Endothelial cell of umbilical vein (primary cell): ENCODE results near the gene KRTAP5-1. TPM values are rescaled to one million over a fixed set of nuclear protein-coding genes. Genes with fewer than 3 reads are reported as not detected.

Experiments used
- BruUV-seq: library from RNA; stranded (reverse); fragments of 400-500 nt; replicated peaks from 2 replicates; lab custom pipeline; 2021; lab: Mats Ljungman, UMichigan
- CTCF ChIA-PET: fragments of 300-600, 350-600 bp; sonication (Branson Sonifier 250); formaldehyde crosslinking; loops from one replicate; lab custom pipeline; 2021; ENCODE audit warnings: antibody characterized with exemption, inconsistent platforms; lab: Charles Lee
- POLR2A ChIA-PET: fragments of 300-600, 350-600 bp; sonication (Branson Sonifier 250); formaldehyde crosslinking; loops from one replicate; lab custom pipeline; 2021; ENCODE audit warnings: antibody characterized with exemption, inconsistent platforms; lab: Charles Lee
- DNase-seq: peaks from one replicate; pipeline ENCODE4 v3.0.0-alpha.2; 2011; ENCODE audit warnings: low read depth, low spot score
- FAIRE-seq: peaks from 2 replicates; lab custom pipeline; 2011; peaks lifted over from hg19 to GRCh38; lab: Jason Lieb, UNC
- H2AFZ ChIP-seq: 2 replicates; pipeline ENCODE4 v1.6.0; 2012; ENCODE audit warnings: low read depth, low read length, control low read depth, inconsistent platforms
- H3K27ac ChIP-seq: 2 replicates; pipeline ENCODE4 v1.5.1; 2011; ENCODE audit warnings: low read depth, mild to moderate bottlenecking, control low read depth, low read length, moderate library complexity; ENCODE audit not compliant: insufficient read depth
- H3K27me3 ChIP-seq, 2 experiments: 2 replicates each; pipeline versions ENCODE4 v1.6.0 to v1.6.1; 2011; ENCODE audit warnings: low read length in 2 of 2, mixed read lengths in 1 of 2; ENCODE audit not compliant: control insufficient read depth in 2 of 2, insufficient read depth in 2 of 2
- H3K36me3 ChIP-seq, 2 experiments: 2 replicates in 1 of 2; 3 replicates in 1 of 2; pipeline ENCODE4 v1.5.1; 2011; ENCODE audit warnings: low read length in 2 of 2, mild to moderate bottlenecking in 1 of 2, moderate library complexity in 1 of 2; ENCODE audit not compliant: control insufficient read depth in 2 of 2, insufficient read depth in 2 of 2; ENCODE audit errors: extremely low read depth in 1 of 2
- H3K4me1 ChIP-seq: 3 replicates; pipeline ENCODE4 v1.5.1; 2011; ENCODE audit warnings: mild to moderate bottlenecking, low read length; ENCODE audit not compliant: control insufficient read depth, insufficient read depth; ENCODE audit errors: extremely low read depth
- H3K4me2 ChIP-seq: 2 replicates; pipeline ENCODE4 v1.6.1; 2011; ENCODE audit warnings: low read length, control low read depth, mixed read lengths; ENCODE audit not compliant: insufficient read depth
- H3K4me3 ChIP-seq, 3 experiments: fragments of 200-600 bp in 1 of 3; sonication (generic), shearing (Covaris generic) in 1 of 3; replicated peaks in 1 of 3; 2 replicates each; pipeline ENCODE4 v1.5.1; 2011 to 2016; ENCODE audit warnings: control low read depth in 3 of 3, low read length in 3 of 3, mild to moderate bottlenecking in 2 of 3, inconsistent platforms in 1 of 3, low read depth in 1 of 3, moderate library complexity in 1 of 3; ENCODE audit not compliant: insufficient read depth in 1 of 3
- H3K79me2 ChIP-seq: 2 replicates; pipeline ENCODE4 v1.6.0; 2012; ENCODE audit warnings: low read length, inconsistent platforms; ENCODE audit not compliant: control insufficient read depth, insufficient read depth
- H3K9ac ChIP-seq: replicated peaks from 2 replicates; pipeline ENCODE3; 2011; ENCODE audit warnings: low read length, control low read depth; ENCODE audit not compliant: insufficient read depth; ENCODE audit errors: extremely low read depth
- H3K9me1 ChIP-seq: replicated peaks from 3 replicates; pipeline ENCODE4 v1.6.0; 2011; ENCODE audit warnings: mild to moderate bottlenecking, low read length; ENCODE audit not compliant: control insufficient read depth, insufficient read depth; ENCODE audit errors: extremely low read depth
- H3K9me3 ChIP-seq: replicated peaks from 2 replicates; pipeline ENCODE4 v1.5.1; 2012; ENCODE audit warnings: low read length, inconsistent platforms; ENCODE audit not compliant: control insufficient read depth, insufficient read depth
- H4K20me1 ChIP-seq: replicated peaks from 2 replicates; pipeline ENCODE3; 2011; ENCODE audit warnings: mild to moderate bottlenecking, low read length; ENCODE audit not compliant: control insufficient read depth, insufficient read depth; ENCODE audit errors: extremely low read depth
- CTCF ChIP-seq, 2 donors: IDR thresholded peaks; 1 replicate in 1 of 2; 2 replicates in 1 of 2; pipeline ENCODE4 v1.5.1; 2011; ENCODE audit warnings: low read length in 2 of 2, mild to moderate bottlenecking in 2 of 2, moderate library complexity in 2 of 2, control low read depth in 1 of 2, inconsistent platforms in 1 of 2, low read depth in 1 of 2; ENCODE audit not compliant: insufficient read depth in 1 of 2; ENCODE audit errors: extremely low read depth in 1 of 2
- EZH2 ChIP-seq: IDR thresholded peaks from 2 replicates; pipeline ENCODE4 v1.6.1; 2012; ENCODE audit warnings: borderline replicate concordance, low read depth, mild to moderate bottlenecking, moderate library complexity, low read length, inconsistent platforms; ENCODE audit not compliant: severe bottlenecking
- FOS ChIP-seq: IDR thresholded peaks from 2 replicates; pipeline ENCODE4 v1.6.1; 2011; ENCODE audit warnings: mild to moderate bottlenecking, low read length, moderate library complexity, borderline replicate concordance; ENCODE audit not compliant: insufficient read depth
- GATA2 ChIP-seq: IDR thresholded peaks from 2 replicates; pipeline ENCODE4 v1.7.0; 2011; ENCODE audit warnings: low read depth, mild to moderate bottlenecking, moderate library complexity, mixed read lengths, low read length; ENCODE audit not compliant: insufficient read length, insufficient read depth
- JUN ChIP-seq: IDR thresholded peaks from 2 replicates; pipeline ENCODE4 v1.6.1; 2011; ENCODE audit warnings: borderline replicate concordance, low read depth; ENCODE audit not compliant: insufficient read length, insufficient read depth
- MYC ChIP-seq: IDR thresholded peaks from one replicate; pipeline ENCODE4 v1.6.1; 2011; ENCODE audit warnings: mild to moderate bottlenecking, low read depth, low read length
- POLR2A ChIP-seq: IDR thresholded peaks from 2 replicates; pipeline ENCODE4 v1.6.1; 2012; ENCODE audit warnings: low read depth, mild to moderate bottlenecking, control low read depth, low read length
- POLR2AphosphoS5 ChIP-seq: IDR thresholded peaks from 2 replicates; pipeline ENCODE4 v1.6.1; 2012; ENCODE audit warnings: low read depth, mild to moderate bottlenecking, control low read depth, low read length, moderate library complexity; ENCODE audit not compliant: insufficient read depth
- dilution Hi-C: fragments of 300-500 bp; cut with MboI; formaldehyde crosslinking; loops from one replicate; pipeline ENCODE4 v1.15.0; 2019; ENCODE audit warnings: low sequenced_read_pairs; ENCODE audit not compliant: extremely low pct_ligation_motif_present
- intact Hi-C: fragments of 100-400 bp; cut with micrococcal nuclease; formaldehyde crosslinking; loops from one replicate; pipeline ENCODE4 v1.10.0; 2022
- polyA plus RNA-seq, 4 experiments: library from polyadenylated mRNA; depleted of rRNA in 3 of 4; stranded (reverse) in 3 of 4; unstranded in 1 of 4; fragments of >200 nt; gene quantifications; 2 replicates each; pipeline versions ENCODE4 v1.2.1 to v1.2.3, GENCODE V29; 2011 to 2012; ENCODE audit warnings: missing spikeins in 1 of 4
- total RNA-seq: library from RNA; stranded (reverse); gene quantifications from 2 replicates; pipeline ENCODE4 v1.2.3, GENCODE V29; 2021
- TF ChIP-seq, protein P1 (sequence below): IDR thresholded peaks from 2 replicates; pipeline ENCODE4 v1.6.1; 2011; ENCODE audit not compliant: insufficient read depth, insufficient read length

The KRTAP5-1 gene
- total and polyA plus RNA-seq, 2 donors (not counting 3 experiments of a cell fraction or from before 2014, with no cell fraction given) = not detected

- Histone ChIP-seq H3K27ac (no peak overlapping the region), H3K9ac (no peak overlapping the region), H3K4me1 (no peaks in the 10 kb centered on the region), H3K4me3 (no peak overlapping the region), H2AFZ (no peak overlapping the region), H3K36me3 (peaks cover 0 to 3% of the 10 kb centered on the region in 2 experiments), H3K27me3 (no peaks in the 10 kb centered on the region), H3K4me2 (no peak overlapping the region), H3K9me3 (no peaks in the 10 kb centered on the region), H4K20me1 (no peaks in the 10 kb centered on the region), H3K79me2 (no peaks in the 10 kb centered on the region), H3K9me1 (no peaks in the 10 kb centered on the region)
- FAIRE-seq (no peak), DNase-seq (no peak)
- BruUV-seq = no TSS peak
- intact Hi-C loops (no loop called here), dilution Hi-C loops (no loop called here)
- POLR2A ChIA-PET = no interaction called here
- TF ChIP-seq EZH2 (no peak), MYC (no peak), CTCF (IDR thresholded peaks at IDR 0.05; ENCODE audit: extremely low read depth in 1 of 2, insufficient read depth in 1 of 2, low read depth in 1 of 2, low read length in 2 of 2) (no peak), JUN (no peak), FOS (no peak), POLR2A (no peak), GATA2 (no peak), POLR2AphosphoS5 (no peak)
- TF ChIP-seq, protein P1, sequence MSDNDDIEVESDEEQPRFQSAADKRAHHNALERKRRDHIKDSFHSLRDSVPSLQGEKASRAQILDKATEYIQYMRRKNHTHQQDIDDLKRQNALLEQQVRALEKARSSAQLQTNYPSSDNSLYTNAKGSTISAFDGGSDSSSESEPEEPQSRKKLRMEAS = no peak
- CTCF ChIA-PET = interaction anchor here (0.7 to 1.9 kb wide), 5 partner anchors 9 to 97 kb away, joined by 3 to 12 read pairs (median 4); no protein-coding TSS in a partner anchor
Observed at GRCh38 chr11:1555713-1556153, 29.4 kb downstream of the KRTAP5-1 start.
